ENCODE measurements around the gene TNS2. TPM values are rescaled to one million over a fixed set of nuclear protein-coding genes. Genes with fewer than 3 reads are reported as not detected.

The TNS2 gene
- total and polyA plus RNA-seq, 2 of the 13 experiments (the other 11 are each of a cell fraction or from before 2014, with no cell fraction given) = 8.9 to 20.4 TPM

GRCh38 chr12:53054112-53054878 lies 4.4 kb downstream of the TNS2 start (continued):
- TF ChIP-seq ISX (CRISPR knock-in tag; conservative IDR thresholded peaks at IDR 0.05) (no peak), DDIT3 (CRISPR knock-in tag; IDR thresholded peaks at IDR 0.05) (no peak), MXD4 (CRISPR knock-in tag; IDR thresholded peaks at IDR 0.05) (no peak), ZNF383 (CRISPR knock-in tag; IDR thresholded peaks at IDR 0.05; ENCODE audit: borderline replicate concordance) (no peak), NFYC (CRISPR knock-in tag; IDR thresholded peaks at IDR 0.05) (0 out of 2 replicates have a peak, but pooled peaks have one; percentile 19), AGO2 (optimal IDR thresholded peaks at IDR 0.05; ENCODE audit: low read depth, low read length) (peak; percentile 69), ZSCAN20 (CRISPR knock-in tag; IDR thresholded peaks at IDR 0.05; ENCODE audit: borderline replicate concordance) (no peak), FOXJ3 (CRISPR knock-in tag; IDR thresholded peaks at IDR 0.05; ENCODE audit: borderline replicate concordance) (no peak), EP300 (IDR thresholded peaks at IDR 0.05; ENCODE audit: low read depth in 2 of 2, low read length in 2 of 2) (no peak), EP300 (CRISPR knock-in tag; IDR thresholded peaks at IDR 0.05; ENCODE audit: borderline replicate concordance) (no peak), ZNF264 (CRISPR knock-in tag; IDR thresholded peaks at IDR 0.05) (peak; percentile 17; the same call in 1 of the 2 replicates), U2AF1 (optimal IDR thresholded peaks at IDR 0.05; ENCODE audit: low read depth, low read length) (no peak), ZHX1 (CRISPR knock-in tag; IDR thresholded peaks at IDR 0.05; ENCODE audit: low read depth) (no peak; the same call in 1 of the 2 replicates), DNMT3B (CRISPR knock-in tag; conservative IDR thresholded peaks at IDR 0.05) (no peak), SP1 (IDR thresholded peaks at IDR 0.05) (no peak), SP1 (CRISPR knock-in tag; IDR thresholded peaks at IDR 0.05) (peak; percentile 48; the same call in 1 of the 2 replicates), ZNF790 (CRISPR knock-in tag; IDR thresholded peaks at IDR 0.05; ENCODE audit: borderline replicate concordance) (no peak), NR2F2 (IDR thresholded peaks at IDR 0.05; ENCODE audit: borderline replicate concordance, low read depth) (no peak)
- TF ChIP-seq, protein P1, sequence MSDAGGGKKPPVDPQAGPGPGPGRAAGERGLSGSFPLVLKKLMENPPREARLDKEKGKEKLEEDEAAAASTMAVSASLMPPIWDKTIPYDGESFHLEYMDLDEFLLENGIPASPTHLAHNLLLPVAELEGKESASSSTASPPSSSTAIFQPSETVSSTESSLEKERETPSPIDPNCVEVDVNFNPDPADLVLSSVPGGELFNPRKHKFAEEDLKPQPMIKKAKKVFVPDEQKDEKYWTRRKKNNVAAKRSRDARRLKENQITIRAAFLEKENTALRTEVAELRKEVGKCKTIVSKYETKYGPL (CRISPR knock-in tag; IDR thresholded peaks at IDR 0.05) = no peak
- TF ChIP-seq, protein P2, sequence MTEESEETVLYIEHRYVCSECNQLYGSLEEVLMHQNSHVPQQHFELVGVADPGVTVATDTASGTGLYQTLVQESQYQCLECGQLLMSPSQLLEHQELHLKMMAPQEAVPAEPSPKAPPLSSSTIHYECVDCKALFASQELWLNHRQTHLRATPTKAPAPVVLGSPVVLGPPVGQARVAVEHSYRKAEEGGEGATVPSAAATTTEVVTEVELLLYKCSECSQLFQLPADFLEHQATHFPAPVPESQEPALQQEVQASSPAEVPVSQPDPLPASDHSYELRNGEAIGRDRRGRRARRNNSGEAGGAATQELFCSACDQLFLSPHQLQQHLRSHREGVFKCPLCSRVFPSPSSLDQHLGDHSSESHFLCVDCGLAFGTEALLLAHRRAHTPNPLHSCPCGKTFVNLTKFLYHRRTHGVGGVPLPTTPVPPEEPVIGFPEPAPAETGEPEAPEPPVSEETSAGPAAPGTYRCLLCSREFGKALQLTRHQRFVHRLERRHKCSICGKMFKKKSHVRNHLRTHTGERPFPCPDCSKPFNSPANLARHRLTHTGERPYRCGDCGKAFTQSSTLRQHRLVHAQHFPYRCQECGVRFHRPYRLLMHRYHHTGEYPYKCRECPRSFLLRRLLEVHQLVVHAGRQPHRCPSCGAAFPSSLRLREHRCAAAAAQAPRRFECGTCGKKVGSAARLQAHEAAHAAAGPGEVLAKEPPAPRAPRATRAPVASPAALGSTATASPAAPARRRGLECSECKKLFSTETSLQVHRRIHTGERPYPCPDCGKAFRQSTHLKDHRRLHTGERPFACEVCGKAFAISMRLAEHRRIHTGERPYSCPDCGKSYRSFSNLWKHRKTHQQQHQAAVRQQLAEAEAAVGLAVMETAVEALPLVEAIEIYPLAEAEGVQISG (CRISPR knock-in tag; IDR thresholded peaks at IDR 0.05) = no peak
- TF ChIP-seq, protein P3, sequence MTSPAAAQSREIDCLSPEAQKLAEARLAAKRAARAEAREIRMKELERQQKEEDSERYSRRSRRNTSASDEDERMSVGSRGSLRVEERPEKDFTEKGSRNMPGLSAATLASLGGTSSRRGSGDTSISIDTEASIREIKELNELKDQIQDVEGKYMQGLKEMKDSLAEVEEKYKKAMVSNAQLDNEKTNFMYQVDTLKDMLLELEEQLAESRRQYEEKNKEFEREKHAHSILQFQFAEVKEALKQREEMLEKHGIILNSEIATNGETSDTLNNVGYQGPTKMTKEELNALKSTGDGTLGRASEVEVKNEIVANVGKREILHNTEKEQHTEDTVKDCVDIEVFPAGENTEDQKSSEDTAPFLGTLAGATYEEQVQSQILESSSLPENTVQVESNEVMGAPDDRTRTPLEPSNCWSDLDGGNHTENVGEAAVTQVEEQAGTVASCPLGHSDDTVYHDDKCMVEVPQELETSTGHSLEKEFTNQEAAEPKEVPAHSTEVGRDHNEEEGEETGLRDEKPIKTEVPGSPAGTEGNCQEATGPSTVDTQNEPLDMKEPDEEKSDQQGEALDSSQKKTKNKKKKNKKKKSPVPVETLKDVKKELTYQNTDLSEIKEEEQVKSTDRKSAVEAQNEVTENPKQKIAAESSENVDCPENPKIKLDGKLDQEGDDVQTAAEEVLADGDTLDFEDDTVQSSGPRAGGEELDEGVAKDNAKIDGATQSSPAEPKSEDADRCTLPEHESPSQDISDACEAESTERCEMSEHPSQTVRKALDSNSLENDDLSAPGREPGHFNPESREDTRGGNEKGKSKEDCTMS (CRISPR knock-in tag; conservative IDR thresholded peaks at IDR 0.05) = no peak

Data from HepG2 (cell line).